Lower leg skin (tissue), 4 donors: ENCODE data around the gene GGT6. TPM values are rescaled to one million over a fixed set of nuclear protein-coding genes. Genes with fewer than 3 reads are reported as not detected.

Experiments
- DNase-seq, 2 donors: peaks; one replicate each; pipeline ENCODE4 v3.0.0-alpha.2; 2019; ENCODE audit warnings: low spot score in 2 of 2
- H3K4me3 ChIP-seq: fragments of 200-600 bp; sonication (generic); 2 replicates; pipeline ENCODE4 v1.5.1; 2017; ENCODE audit warnings: mild to moderate bottlenecking, low read depth; ENCODE audit not compliant: poor library complexity, severe bottlenecking
- POLR2A ChIP-seq, 2 donors: fragments of 450-650 bp; IDR thresholded peaks; one replicate each; pipeline ENCODE4 v1.6.1; 2016 to 2017; ENCODE audit warnings: antibody characterized with exemption in 2 of 2, mild to moderate bottlenecking in 1 of 2, moderate library complexity in 1 of 2
- WGBS, 2 donors: methylation state at CpG; one replicate each; pipeline ENCODE4 v1.1.5; 2018; 5-methylcytosine and 5-hydroxymethylcytosine counted together
- intact Hi-C: fragments of 100-400 bp; cut with DNase I; formaldehyde crosslinking; loops from one replicate; pipeline ENCODE4 v1.15.0; 2023; ENCODE audit warnings: low total_unique reads
- total RNA-seq, 4 donors: library from RNA; depleted of rRNA; stranded (reverse); fragments of >200 nt; gene quantifications; one replicate each; pipeline ENCODE4 v1.1.0, GENCODE V29; 2016
- TF ChIP-seq, protein P1 (sequence below), 3 donors: fragments of 450-650 bp; IDR thresholded peaks; one replicate each; pipeline ENCODE4 v1.5.1; 2016; ENCODE audit warnings: antibody characterized with exemption in 3 of 3, mild to moderate bottlenecking in 3 of 3, moderate library complexity in 2 of 3

GGT6 gene
- total RNA-seq, 4 donors from 2014 or later = 133 to 232 (median 184) TPM

DNA sequence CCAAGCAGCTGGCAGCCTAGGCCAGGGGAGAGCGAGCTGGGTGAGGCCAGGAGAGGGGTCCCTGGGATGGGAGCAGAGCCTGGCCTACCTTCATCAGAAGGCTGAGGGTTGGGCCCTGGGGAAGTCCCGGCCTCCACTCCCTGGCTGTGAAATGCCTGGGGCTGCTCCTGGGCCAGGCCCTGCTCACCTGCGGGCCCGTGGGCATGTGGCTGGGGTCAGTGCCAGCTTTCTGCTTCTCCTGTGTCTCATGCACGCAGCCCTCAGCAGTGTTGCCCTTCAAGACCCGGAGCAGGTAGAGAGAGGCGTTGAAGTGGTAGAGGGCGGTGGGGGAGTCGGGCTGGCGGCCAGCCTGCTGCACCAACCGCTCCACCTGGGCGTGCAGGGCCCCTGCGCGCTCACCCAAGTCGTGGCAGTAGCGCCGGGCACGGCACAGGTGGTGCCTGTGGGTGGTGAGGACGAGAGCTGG is 17.6 kb downstream of the GGT6 start:
- intact Hi-C loops = no loop called here
- no peak overlapping the region for H3K4me3 ChIP-seq
- no peak for TF ChIP-seq POLR2A (IDR thresholded peaks at IDR 0.05)
- TF ChIP-seq, protein P1, sequence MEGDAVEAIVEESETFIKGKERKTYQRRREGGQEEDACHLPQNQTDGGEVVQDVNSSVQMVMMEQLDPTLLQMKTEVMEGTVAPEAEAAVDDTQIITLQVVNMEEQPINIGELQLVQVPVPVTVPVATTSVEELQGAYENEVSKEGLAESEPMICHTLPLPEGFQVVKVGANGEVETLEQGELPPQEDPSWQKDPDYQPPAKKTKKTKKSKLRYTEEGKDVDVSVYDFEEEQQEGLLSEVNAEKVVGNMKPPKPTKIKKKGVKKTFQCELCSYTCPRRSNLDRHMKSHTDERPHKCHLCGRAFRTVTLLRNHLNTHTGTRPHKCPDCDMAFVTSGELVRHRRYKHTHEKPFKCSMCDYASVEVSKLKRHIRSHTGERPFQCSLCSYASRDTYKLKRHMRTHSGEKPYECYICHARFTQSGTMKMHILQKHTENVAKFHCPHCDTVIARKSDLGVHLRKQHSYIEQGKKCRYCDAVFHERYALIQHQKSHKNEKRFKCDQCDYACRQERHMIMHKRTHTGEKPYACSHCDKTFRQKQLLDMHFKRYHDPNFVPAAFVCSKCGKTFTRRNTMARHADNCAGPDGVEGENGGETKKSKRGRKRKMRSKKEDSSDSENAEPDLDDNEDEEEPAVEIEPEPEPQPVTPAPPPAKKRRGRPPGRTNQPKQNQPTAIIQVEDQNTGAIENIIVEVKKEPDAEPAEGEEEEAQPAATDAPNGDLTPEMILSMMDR (IDR thresholded peaks at IDR 0.05) = no peak
- peak in 1 of 2 donors; percentile 82 for DNase-seq
- WGBS, 2 donors = 77 to 81% methylated on average over 15 to 18 of the region's 19 CpGs

DNA sequence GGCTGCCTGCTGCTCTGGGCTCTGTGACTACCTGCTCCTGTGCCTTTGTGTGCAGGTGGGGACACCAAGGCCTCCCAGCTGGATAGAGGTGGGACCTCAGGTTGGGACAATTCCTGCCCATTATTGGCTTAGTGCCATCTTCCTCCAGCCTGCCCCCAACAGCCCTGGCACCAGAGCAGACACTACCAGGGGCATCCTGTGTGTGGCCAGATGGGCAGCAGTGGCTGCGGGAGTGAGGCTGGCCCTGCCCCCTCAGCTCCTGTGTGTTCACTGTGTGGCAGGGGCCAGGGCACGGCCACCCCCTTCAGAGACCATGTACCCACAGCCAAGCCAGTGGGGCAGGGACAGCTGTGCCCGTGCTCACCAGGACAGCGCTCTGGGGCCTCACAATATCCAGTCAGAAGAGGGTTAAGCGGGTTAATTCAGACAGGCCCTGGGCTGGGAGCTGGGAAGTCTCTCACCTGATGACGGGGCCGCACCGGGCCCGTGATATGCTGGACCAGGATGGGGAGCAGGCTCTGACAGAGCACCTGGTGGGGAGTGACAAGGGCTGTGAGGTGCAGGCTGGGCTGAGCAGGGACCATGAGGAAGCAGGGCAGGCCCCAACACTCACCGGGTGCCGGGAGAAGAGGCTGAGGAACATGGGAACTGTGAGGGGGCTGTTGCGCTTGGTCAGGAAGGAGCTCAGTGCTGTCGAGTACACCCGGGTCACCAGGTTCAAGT is 18.2 kb downstream of the GGT6 start:
- TF ChIP-seq, protein P1 (IDR thresholded peaks at IDR 0.05) = no peak
- no peak for TF ChIP-seq POLR2A (IDR thresholded peaks at IDR 0.05)
- 86 to 91% methylated on average over 10 to 14 of the region's 14 CpGs for whole genome bisulfite sequencing, 2 donors
- intact Hi-C loops = no loop called here
- no peak overlapping the region for H3K4me3 ChIP-seq
- DNase-seq = peak in 1 of 2 donors; percentile 81

DNA sequence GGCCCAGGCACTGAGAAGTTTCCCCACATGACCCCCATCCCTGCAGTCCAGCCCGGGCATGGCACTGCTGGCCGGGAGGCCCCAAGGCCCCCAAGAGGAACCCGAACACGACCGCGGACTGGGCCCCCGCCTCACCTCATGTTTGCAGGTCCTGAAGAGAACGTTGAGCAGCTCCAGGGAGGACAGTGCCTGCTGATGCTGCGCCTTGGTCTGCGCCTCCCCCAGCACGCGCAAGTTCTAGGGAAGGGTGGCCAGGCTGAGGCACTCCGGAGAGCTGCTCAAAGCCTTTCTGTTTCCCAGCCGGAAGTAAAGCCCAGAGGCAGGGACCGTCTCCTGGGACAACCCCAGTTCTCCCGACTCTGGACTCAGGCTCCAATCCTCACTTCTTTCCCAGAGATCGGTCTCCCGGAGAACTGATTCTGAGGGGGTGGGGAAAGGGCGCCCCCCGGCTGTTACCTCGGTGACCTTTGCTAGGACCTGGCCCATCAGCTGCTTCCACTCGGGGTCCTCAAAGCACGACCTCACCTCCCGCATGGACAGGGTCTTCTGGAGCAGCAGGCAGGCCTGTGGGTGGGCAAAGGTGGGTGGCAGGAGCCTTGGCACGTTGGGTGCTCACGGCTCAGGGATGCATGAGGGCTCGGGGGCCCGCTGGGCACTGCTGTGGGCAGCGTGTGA is 18.9 kb downstream of the GGT6 start:
- TF ChIP-seq, protein P1 (IDR thresholded peaks at IDR 0.05) = no peak
- TF ChIP-seq POLR2A (IDR thresholded peaks at IDR 0.05) = no peak
- WGBS, 2 donors = 75 to 86% methylated on average over 28 to 29 of the region's 29 CpGs

DNA sequence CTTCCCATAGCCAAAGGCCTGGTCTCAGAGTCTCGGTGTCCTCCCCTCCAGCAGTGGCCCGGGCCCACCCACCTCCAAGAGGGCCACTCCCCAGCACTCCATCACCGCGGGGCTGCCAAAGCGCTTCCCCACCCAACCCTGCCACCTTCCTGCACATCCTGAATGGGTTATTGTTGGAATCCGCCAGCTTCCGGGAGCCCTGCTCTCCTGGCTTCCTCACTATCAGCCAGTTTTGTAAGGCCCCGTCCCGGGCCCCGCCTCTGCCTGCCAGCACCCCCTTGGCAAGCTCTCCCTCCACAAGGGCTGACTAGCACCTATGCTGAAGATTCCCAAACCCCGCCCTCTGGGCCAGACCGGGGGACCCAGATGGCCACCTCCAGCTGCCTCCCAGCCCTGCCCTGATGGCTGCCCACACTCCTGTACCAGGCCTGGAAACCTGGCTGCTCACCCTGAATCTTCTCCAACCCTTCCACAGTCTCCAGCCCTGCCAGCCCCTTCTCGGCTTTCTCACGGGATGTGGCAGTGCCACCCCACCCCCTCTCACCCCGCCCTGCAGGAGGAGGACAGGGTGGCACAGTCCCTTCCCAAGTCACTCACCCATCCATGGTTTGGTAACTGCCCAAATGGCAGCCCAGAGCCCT is 19.6 kb downstream of the GGT6 start:
- peak in 1 of 2 donors; percentile 87 for DNase-seq
- H3K4me3 ChIP-seq = no peak overlapping the region
- WGBS, 2 donors = 55 to 60% methylated on average over 15 of the region's 15 CpGs
- TF ChIP-seq, protein P1 (IDR thresholded peaks at IDR 0.05) = no peak
- no peak for TF ChIP-seq POLR2A (IDR thresholded peaks at IDR 0.05)
- intact Hi-C loops = no loop called here

More for the DNA sequence above, 18.9 kb downstream of the GGT6 start:
- no peak overlapping the region for H3K4me3 ChIP-seq
- DNase-seq = peak in 1 of 2 donors; percentile 82
- intact Hi-C loops = no loop called here

DNA sequence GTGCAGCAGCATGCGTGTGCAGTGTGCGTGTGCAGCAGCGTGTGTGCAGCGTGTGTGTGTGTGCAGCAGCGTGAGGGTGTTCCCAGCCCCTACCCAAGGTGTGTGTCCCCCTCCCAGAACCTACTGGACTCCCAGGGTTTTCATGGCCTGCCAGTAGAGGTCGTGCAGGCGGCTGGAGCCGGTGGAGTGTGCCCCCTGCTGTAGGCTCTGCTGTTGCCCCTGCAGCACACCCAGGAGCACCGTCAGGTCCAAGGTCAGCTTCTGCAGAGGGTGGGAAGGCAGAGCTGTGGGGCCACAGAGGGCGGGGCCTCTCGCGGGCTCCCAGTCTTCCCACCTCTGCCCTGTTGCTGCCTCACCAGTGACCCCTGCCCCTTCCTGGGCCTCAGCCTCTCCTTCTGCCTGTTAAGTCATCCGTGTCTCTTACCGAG is 20.1 kb downstream of the GGT6 start:
- DNase-seq = peak in 1 of 2 donors; percentile 81
- intact Hi-C loops = no loop called here
- WGBS, 2 donors = 79% methylated on average over 7 to 11 of the region's 14 CpGs
- TF ChIP-seq POLR2A (IDR thresholded peaks at IDR 0.05) = no peak
- TF ChIP-seq, protein P1 (IDR thresholded peaks at IDR 0.05) = no peak
- no peak overlapping the region for H3K4me3 ChIP-seq
